Mesodermal cell (in vitro differentiated cells): Measurements from ENCODE around the gene LHFPL6.

Source experiments
- H3K27ac ChIP-seq: 2 replicates; pipeline ENCODE4 v1.7.0; 2013; ENCODE audit warnings: mild to moderate bottlenecking, low read depth, low read length, moderate library complexity; ENCODE audit not compliant: severe bottlenecking
- H3K36me3 ChIP-seq: 2 replicates; pipeline ENCODE4 v1.7.1; 2013; ENCODE audit warnings: mild to moderate bottlenecking, low read length, moderate library complexity; ENCODE audit not compliant: control insufficient read depth, insufficient read depth
- H3K4me1 ChIP-seq: one replicate; pipeline ENCODE4 v1.7.1; 2013; ENCODE audit warnings: mild to moderate bottlenecking, low read length; ENCODE audit not compliant: insufficient read depth, control insufficient read depth, poor library complexity, severe bottlenecking
- H3K4me3 ChIP-seq: 2 replicates; pipeline ENCODE4 v1.7.0; 2013; ENCODE audit warnings: low read length, control low read depth, mild to moderate bottlenecking; ENCODE audit not compliant: insufficient read depth, poor library complexity, severe bottlenecking; ENCODE audit errors: extremely low read depth
- H3K9me3 ChIP-seq: 2 replicates; pipeline ENCODE4 v1.7.1; 2013; ENCODE audit warnings: mild to moderate bottlenecking, low read length, moderate library complexity; ENCODE audit not compliant: control insufficient read depth
- WGBS, 2 experiments: methylation state at CpG; one replicate each; pipeline ENCODE4 v1.1.5; 2013; ENCODE audit warnings: missing lambda C conversion rate in 2 of 2; ENCODE audit not compliant: insufficient coverage in 2 of 2; 5-methylcytosine and 5-hydroxymethylcytosine counted together

Gene LHFPL6

GRCh38 chr13:39577203-39577602 lies 25.8 kb downstream of the LHFPL6 start:
- WGBS, 2 experiments: no CpG with 5 or more reads among the region's 2 CpGs
- Histone ChIP-seq H3K4me1 (no peaks in the 10 kb centered on the region), H3K36me3 (no peaks in the 10 kb centered on the region), H3K9me3 (no peaks in the 10 kb centered on the region), H3K4me3 (no peak overlapping the region), H3K27ac (no peak overlapping the region)

GRCh38 chr13:39575641-39576238 lies 27.3 kb downstream of the LHFPL6 start:
- H3K4me1 ChIP-seq: no peaks in the 10 kb centered on the region
- H3K36me3 ChIP-seq: no peaks in the 10 kb centered on the region
- no peaks in the 10 kb centered on the region for H3K9me3 ChIP-seq
- no peak overlapping the region for H3K4me3 ChIP-seq
- 96 to 98% methylated on average over 8 to 10 of the region's 11 CpGs for WGBS, 2 experiments
- H3K27ac ChIP-seq: no peak overlapping the region

GRCh38 chr13:39571502-39572092 lies 31.4 kb downstream of the LHFPL6 start:
- no peak overlapping the region for H3K27ac ChIP-seq
- H3K36me3 ChIP-seq: no peaks in the 10 kb centered on the region
- 80 to 91% methylated on average over 7 to 14 of the region's 15 CpGs for WGBS, 2 experiments
- H3K4me1 ChIP-seq: peaks cover 4% of the 10 kb centered on the region
- no peak overlapping the region for H3K4me3 ChIP-seq
- no peaks in the 10 kb centered on the region for H3K9me3 ChIP-seq

GRCh38 chr13:39567569-39567968 lies 35.4 kb downstream of the LHFPL6 start:
- H3K9me3 ChIP-seq: no peaks in the 10 kb centered on the region
- no peaks in the 10 kb centered on the region for H3K36me3 ChIP-seq
- H3K4me3 ChIP-seq: no peak overlapping the region
- peaks cover 25% of the 10 kb centered on the region for H3K4me1 ChIP-seq
- H3K27ac ChIP-seq: no peak overlapping the region
- no CpG with 5 or more reads among the region's 1 CpG for WGBS, 2 experiments

GRCh38 chr13:39566216-39566869 lies 36.6 kb downstream of the LHFPL6 start:
- 85 to 92% methylated on average over 4 to 6 of the region's 8 CpGs for WGBS, 2 experiments
- H3K27ac ChIP-seq: peak overlapping the region; percentile 91
- no peaks in the 10 kb centered on the region for H3K9me3 ChIP-seq
- no peaks in the 10 kb centered on the region for H3K36me3 ChIP-seq
- H3K4me3 ChIP-seq: no peak overlapping the region
- peaks cover 25% of the 10 kb centered on the region for H3K4me1 ChIP-seq

- Histone ChIP-seq H3K4me1 (peaks cover 25% of the 10 kb centered on the region), H3K4me3 (no peak overlapping the region), H3K9me3 (no peaks in the 10 kb centered on the region), H3K36me3 (no peaks in the 10 kb centered on the region), H3K27ac (peak overlapping the region; percentile 91)
- 14% methylated on average over 2 of the region's 6 CpGs; no CpG with 5 or more reads in 1 of the 2 experiments for WGBS, 2 experiments
Measured at GRCh38 chr13:39565036-39565949, 37.7 kb downstream of the LHFPL6 start.

- H3K4me3 ChIP-seq: no peak overlapping the region
- peaks cover 34% of the 10 kb centered on the region for H3K4me1 ChIP-seq
- H3K27ac ChIP-seq: no peak overlapping the region
- no peaks in the 10 kb centered on the region for H3K9me3 ChIP-seq
- H3K36me3 ChIP-seq: peaks cover 6% of the 10 kb centered on the region
- WGBS, 2 experiments: 88 to 100% methylated on average over 1 of the region's 1 CpG
Measured at GRCh38 chr13:39563470-39563735, 39.6 kb downstream of the LHFPL6 start.

GRCh38 chr13:39561971-39562370 lies 41.0 kb downstream of the LHFPL6 start:
- Histone ChIP-seq H3K4me1 (peaks cover 33% of the 10 kb centered on the region), H3K36me3 (peaks cover 12% of the 10 kb centered on the region), H3K4me3 (no peak overlapping the region), H3K9me3 (peaks cover 5% of the 10 kb centered on the region), H3K27ac (no peak overlapping the region)
- no CpG with 5 or more reads among the region's 1 CpG for WGBS, 2 experiments

- Histone ChIP-seq H3K4me1 (peaks cover 29% of the 10 kb centered on the region), H3K4me3 (no peak overlapping the region), H3K27ac (no peak overlapping the region), H3K9me3 (peaks cover 5% of the 10 kb centered on the region), H3K36me3 (peaks cover 12% of the 10 kb centered on the region)
- WGBS, 2 experiments: 100% methylated on average over 1 of the region's 3 CpGs
Measured at GRCh38 chr13:39559847-39560246, 43.1 kb downstream of the LHFPL6 start.

- WGBS, 2 experiments: 93% methylated on average over 8 of the region's 12 CpGs
- Histone ChIP-seq H3K9me3 (peaks cover 5% of the 10 kb centered on the region), H3K4me1 (peaks cover 18% of the 10 kb centered on the region), H3K27ac (no peak overlapping the region), H3K4me3 (no peak overlapping the region), H3K36me3 (peaks cover 16% of the 10 kb centered on the region)
Measured at GRCh38 chr13:39557285-39557955, 45.6 kb downstream of the LHFPL6 start.
